Stimulated activated CD4-positive, alpha-beta T cell treated with anti-CD3 and anti-CD28 coated beads, Interleukin-2, amount 100 ng/mL, for 24 hours (primary cell): ENCODE measurements around the gene PLAAT2.
"Not testable (repeated sequence)": the region's sequence is repeated elsewhere in the genome, so short reads cannot be mapped to it uniquely, and the experiment has no call there.

Experiments
- DNase-seq, 2 donors: peaks; one replicate each; pipeline ENCODE4 v3.0.0-alpha.2; 2020

The PLAAT2 gene

DNA sequence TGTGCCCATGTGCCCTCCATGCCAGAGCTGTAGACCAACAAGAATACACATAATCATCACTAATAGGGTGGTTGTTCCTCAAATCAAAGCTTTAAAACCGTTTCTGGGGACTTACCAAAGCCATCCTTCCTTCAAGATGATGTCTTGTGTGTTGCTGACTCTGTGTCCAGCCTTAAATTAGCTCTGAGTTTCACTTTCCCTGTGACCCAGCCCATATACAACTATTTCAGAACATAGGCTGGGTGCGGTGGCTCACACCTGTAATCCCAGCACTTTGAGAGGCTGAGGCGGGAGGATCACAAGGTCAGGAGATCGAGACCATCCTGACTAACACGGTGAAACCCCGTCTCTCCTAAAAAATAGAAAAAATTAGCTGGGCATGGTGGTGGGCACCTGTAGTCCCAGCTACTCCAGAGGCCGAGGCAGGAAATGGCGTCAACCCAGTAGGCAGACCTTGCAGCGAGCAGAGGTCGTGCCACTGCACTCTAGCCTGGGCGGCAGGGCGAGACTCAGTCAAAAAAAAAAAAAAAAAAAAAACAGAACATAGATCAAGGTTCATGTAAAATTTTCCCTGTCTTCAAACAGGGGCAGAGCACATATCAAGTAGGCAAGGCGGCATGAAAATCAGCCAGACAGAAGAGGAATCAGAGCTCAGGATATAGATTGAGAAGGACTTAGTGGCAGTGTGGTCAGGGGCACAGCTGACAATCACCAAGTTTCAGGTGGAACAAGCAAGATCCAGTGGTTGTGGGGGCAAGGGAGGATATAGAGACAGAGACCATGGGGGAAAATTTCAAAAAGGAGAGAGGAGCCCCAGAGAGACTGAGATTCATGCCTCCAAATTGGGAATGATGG lies at the start of gene PLAAT2:
Gene PLAAT2, minus strand, starts transcription at position 179 of the 855 bp plus-strand sequence. Its CDS starts 55 bp downstream, at position 124.
- no peak for DNase-seq

GRCh38 chr11:63612181-63612580 lies 49.0 kb upstream of the PLAAT2 start:
- no peak for DNase-seq

- no peak for DNase-seq
Observed at GRCh38 chr11:63611395-63611747, 48.2 kb upstream of the PLAAT2 start.

DNA sequence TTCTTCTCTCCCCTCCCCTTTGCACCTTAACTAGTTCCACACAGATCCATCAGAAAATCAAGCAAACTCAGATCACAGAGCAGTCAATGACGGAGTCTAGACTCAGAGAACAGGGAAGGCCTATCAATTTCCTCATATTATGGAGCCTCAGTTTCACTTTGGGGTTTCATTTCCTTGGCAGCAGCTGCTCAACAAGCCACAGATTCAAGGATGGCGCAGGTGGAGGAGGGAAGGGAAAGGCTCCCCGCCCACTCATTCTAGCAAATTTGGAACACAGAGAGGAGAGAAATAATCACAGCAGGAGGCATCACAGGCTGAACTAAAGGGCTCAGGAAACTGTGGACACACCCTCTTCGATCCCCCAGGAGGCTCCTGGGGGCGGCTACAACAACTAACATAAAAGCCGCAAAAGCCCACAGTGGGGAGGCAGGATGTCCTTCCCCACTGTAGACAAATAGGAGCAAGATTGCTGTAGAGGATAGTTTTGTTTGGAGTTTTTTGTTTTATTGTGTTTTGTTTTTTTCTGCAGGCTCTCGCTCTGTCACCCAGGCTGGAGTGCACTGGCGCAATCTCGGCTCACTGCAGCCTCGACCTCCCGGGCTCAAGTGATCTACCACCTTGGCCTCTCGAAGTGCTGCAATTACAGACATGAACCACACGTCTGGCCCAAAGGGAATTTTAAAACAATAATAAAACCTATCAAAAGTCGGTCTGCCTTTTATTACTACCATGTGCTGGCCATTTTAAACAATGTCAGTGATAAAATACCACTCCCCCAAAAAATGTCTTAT lies 47.6 kb upstream of the PLAAT2 start:
- DNase-seq: no peak

DNA sequence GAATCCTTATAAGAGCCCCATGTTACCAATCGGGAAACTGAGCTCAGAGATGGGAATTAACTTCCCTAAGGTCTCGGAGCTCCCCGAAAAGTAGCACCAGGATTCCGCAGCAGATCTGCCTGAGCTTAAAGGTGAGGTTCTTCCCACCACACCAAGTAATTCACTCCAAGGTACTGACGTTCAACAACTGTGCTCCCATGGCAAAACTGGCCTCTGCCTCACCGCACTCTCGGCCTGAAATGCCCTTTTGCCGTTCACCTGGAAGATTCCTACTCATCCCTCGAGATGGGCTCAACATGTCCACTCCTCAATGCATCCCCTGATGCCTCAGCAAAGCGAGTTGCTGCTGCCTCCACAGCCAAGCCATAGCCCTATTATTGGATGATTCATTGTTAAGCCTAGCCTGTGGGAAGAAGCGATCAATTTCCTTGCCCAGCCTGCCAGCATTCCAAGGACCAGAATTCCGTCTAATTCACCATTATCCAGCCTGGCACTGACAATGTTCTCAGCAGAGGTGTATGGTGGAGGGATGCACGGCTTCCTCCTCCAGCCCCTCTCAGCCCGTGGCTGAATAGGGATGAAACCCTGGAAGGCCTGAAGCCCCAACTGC lies 46.9 kb upstream of the PLAAT2 start:
- DNase-seq: no peak

GRCh38 chr11:63609536-63609935 lies 46.4 kb upstream of the PLAAT2 start:
- no peak for DNase-seq

GRCh38 chr11:63608353-63609345 lies 45.5 kb upstream of the PLAAT2 start:
- no peak for DNase-seq

DNA sequence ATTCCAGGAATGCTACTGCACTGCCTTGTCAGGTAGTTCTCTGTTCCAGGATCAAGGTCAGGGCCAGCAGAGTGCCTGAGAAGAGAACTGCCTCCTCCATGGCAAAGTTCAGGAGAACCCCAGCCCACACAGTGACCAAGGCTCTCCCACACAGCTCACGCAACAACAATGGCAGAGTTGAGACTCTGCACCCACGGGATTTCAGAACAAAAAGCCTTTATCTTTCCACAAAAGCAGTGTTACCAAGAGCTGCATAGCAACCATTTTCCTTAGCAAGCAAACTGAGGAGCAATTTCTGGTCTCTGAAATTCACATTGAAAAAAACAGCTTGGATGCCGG lies 40.0 kb upstream of the PLAAT2 start:
- DNase-seq: no peak

GRCh38 chr11:63602290-63603179 lies 39.4 kb upstream of the PLAAT2 start:
- not testable (repeated sequence) for DNase-seq

GRCh38 chr11:63599211-63600122 lies 36.3 kb upstream of the PLAAT2 start:
- no peak for DNase-seq

GRCh38 chr11:63598556-63598955 lies 35.4 kb upstream of the PLAAT2 start:
- DNase-seq: no peak

- no peak for DNase-seq
Observed at GRCh38 chr11:63595296-63595695, 32.1 kb upstream of the PLAAT2 start.

GRCh38 chr11:63592975-63593395 lies 29.8 kb upstream of the PLAAT2 start:
- no peak for DNase-seq

DNA sequence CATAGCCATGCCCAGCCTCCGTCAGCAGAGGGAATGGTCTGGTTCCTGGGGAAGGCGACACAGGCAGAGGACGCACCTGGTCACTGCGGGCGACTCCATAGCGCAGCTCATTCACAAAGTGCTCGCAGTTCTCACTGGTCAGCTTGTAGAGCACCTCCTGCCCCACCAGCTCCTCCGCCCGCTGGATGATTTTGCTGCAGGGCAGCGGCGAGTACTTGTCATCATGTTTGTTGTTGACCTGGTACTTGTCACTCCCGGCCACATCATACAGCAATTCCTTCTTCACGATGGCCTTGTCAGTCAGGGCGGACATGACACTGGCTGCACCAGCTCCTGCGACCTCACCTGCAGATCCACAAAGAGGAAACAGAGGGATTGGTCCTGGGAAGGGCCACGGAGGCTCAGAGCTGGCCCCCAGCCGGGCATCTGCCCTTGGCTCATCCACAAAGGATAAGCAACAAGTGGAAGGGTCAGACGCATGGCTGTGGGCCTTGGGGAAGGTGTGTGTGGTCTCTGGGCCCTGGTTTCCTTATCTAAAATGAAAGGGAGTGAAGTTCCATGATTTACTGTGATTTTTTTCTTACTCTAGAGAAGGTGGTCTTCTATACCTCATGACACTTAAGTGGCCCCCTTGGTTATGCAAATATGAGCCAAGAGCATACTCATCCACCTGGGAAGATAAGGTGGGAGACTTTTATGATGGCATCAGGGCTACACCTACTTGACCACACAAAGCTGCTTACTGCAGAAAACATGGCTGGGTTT lies 27.0 kb upstream of the PLAAT2 start:
- no peak for DNase-seq

GRCh38 chr11:63589000-63589399 lies 25.8 kb upstream of the PLAAT2 start:
- no peak for DNase-seq

GRCh38 chr11:63586451-63587166 lies 23.4 kb upstream of the PLAAT2 start:
- no peak for DNase-seq

GRCh38 chr11:63583357-63583677 lies 20.1 kb upstream of the PLAAT2 start:
- no peak for DNase-seq

DNA sequence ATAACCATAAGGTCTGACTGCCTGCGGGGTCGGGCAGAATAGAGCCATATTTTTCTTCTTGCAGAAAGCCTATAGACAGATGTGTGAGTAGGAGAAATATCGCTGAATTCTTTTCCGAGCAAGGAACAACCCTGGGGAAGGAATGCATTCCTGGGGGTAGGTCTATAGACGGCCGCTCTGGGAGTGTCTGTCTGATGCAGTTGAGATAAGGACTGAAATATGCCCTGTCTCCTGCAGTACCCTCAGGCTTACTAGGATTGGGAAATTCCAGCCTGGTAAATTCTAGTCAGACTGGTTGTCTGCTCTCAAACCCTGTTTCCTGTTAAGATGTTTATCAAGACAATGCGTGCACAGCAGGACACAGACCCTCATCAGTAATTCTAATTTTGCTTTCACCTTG lies 18.0 kb upstream of the PLAAT2 start:
- not testable (repeated sequence) for DNase-seq

- DNase-seq: not testable (repeated sequence)
Observed at GRCh38 chr11:63578882-63579281, 15.7 kb upstream of the PLAAT2 start.
